Epidermal melanocyte (primary cell): ENCODE results near the gene MTERF2.
A peak's percentile ranks its signal among the peaks of the same experiment; 100 is the strongest.

Experiments used
- DNase-seq: peaks from one replicate; pipeline ENCODE4 v3.0.0; 2011; ENCODE audit warnings: low spot score; ENCODE audit not compliant: insufficient read length

Gene MTERF2

DNA sequence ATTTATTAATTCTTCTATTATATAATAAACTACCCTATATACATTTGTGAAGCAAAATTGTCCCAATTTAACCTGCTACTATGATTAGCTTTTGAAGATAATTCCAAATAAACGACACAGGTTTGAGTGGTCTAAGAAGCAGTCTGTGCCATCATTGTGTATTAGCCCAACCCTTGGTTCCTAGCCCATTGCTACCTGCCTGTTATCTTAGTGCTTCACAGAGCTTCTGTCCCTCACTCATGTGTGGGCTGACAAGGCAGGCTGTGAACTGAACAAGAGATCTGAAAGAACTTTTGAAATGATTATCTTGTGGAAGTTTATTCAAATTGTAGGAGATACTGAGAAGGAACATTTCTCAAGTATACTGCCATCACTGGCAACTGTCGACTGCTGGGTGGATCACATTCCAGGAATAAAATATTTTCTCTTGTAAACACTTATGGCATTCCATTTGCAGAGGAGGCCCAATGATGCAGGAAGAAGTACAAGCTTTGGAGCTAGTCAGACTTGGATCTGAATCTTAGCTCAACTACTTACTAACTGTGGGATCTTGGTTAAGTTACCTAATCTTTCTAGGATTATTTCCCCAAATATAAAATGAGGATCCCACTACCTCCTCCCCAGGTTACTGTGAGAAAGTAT lies 7.8 kb upstream of the MTERF2 start:
- peak; percentile 23 for DNase-seq

GRCh38 chr12:106987846-106988245 lies 900 bp upstream of the MTERF2 start:
- DNase-seq, result no peak

DNA sequence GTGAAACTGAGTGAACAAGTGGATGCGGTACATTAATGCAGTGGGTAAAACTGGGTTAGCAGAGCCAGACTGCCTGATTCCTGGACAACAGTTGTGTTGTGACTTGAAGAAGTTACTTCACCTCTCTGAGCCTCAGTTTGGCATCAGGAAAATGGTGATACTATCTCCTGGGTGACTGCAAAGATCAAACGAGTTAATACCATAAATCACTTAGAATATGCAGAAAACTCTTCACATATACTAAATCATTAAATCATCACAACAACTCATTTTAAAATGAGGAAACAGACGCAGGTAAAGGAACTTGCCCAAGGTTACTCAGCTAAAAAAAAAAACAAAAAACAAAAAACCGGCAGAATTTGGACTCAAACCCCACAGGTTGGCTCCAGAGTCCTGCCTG lies 811 bp downstream of the MTERF2 start:
- DNase-seq, result no peak

DNA sequence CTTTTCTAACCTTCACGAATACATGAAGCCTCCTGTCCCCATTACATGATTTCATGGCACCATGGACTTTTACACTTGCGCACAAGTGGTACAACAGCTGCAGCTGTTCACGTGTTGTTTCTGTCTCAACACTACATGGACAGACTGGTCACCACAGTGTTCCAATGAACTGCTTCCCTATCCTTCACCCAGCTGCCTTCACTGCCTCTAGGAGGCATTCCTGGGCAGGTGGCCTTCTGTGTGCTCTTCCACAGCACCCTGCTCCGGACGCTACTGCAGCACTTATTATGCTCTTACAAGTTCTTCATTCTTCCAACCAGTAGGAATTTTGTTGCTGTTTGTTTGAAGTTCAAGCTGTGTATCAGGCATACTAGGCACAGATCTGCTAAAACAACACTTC lies 1.5 kb downstream of the MTERF2 start:
- DNase-seq, result no peak

GRCh38 chr12:106984588-106985137 lies 2.3 kb downstream of the MTERF2 start:
- DNase-seq, result no peak

GRCh38 chr12:106982229-106982628 lies 4.7 kb downstream of the MTERF2 start:
- DNase-seq, result no peak

GRCh38 chr12:106981788-106982187 lies 5.2 kb downstream of the MTERF2 start:
- DNase-seq, result no peak

DNA sequence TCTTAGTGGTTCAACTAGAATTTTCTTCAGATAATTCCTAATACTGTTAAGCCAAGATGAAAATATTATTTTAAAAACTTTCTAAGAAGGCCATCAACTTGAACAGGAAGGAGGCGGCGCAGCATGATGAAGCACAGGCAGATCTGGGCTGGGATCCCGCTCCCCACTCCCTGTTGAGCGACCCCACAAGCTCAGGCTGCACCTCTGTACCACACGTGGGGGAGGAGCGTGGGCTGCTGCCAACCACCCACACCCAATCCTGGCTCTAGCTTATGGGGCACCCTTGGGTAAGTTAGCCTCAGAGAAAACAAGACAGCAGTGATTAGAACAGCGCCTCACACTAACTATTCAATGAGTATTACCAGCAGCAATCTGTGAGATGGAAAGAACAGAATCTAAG lies 6.0 kb downstream of the MTERF2 start:
- DNase-seq, result no peak

DNA sequence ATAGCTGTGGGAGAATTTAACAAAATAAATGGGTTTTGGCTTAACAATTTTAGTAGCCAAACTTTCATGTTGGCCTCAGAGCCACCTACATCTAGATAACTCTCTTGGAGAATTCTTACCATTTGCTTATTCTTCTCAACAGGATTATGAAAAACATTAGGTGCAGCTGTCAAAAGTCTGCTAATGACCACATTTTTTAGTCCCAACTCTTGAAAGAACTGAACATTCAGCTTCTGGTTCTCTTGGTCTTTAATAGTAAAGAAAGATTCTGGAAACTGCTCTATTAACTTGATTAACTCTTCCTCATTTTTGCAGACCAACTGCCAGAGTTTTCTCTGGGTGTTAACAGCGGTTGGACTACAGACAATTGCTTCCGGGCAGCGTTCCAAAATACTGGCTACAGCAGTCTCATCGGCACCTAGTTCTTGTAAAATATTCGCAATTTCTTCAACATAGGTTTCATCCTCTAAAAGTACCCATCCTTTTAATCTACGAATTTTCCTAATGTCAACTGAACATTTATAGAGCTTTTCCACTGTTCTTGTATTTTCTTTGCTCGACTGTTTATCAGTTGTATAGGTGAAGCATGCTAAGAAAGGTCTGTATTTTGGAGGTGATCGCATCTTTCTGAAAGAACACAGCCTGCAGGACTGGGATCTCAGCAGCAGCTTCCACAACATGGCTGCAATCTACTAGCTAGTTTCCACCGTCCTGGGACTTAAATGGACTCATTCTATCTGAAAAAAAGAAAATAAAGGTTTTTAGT lies 8.7 kb downstream of the MTERF2 start:
- no peak for DNase-seq

DNA sequence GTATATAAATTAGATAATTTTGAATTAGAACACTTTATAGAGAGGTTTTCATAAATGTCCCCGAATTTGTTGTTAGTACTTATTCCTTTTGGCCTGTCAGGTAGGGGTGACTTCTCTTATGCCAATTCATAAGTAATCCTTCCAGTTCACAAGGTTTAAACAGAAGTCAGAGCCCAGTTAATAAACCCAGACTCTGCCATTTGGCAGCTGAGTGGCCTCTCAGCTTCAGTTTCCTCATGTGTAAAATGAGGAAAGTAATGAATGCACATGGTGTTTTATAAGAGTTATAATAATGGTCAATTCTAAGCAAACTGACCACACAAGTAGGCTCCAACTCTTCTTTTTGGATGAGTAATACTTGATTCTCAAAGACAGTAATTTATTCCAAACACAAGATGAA lies 10.3 kb downstream of the MTERF2 start:
- no peak for DNase-seq

DNA sequence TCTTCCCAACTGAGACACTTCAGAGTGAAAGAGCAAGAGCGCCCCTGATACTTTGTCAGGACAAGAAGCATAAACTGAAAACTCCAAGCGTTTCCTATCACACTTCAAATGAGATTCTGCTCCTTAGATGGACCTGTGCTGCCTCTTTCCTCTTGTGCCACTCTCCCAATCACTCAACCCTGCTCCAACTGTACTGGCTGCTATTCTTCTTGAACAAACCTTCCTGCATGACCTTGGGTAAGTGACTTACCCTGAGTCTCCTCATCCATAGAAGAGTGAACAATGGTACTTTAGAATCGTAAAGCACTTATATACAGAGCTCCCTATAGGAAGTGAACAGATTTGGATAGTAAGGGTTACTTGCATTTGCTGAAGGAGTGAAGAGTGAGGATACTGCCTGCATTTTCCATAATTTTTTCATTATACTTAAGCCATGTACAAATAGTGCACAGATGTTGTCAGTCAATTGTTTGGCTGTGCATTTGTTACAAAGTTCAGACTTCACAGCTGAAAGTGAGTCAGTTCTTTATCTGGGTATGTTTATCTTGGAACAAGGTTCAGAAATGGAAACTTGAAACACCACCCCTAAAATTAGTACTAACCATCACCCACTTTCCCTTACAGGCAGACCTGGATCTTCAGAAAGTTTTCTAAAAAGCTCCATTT lies 10.8 kb downstream of the MTERF2 start:
- no peak for DNase-seq

DNA sequence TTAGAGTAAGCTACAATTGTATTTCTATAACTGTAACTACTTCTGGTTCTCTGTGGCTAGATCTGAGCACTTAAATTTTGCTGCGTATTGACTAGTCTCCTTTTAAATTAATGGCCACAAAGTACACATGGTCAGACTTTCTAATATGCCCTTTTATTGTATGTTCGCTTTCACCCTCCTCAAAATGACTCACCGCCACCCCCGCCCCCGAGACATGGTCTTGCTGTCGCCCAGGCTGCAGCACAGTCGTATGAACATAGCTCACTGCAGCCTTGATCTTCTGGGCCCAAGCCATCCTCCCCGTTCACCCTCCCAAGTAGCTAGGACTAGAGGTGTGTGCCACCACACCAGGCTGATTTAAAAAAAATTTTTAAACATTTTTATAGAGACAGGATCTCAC lies 11.8 kb downstream of the MTERF2 start:
- no peak for DNase-seq

DNA sequence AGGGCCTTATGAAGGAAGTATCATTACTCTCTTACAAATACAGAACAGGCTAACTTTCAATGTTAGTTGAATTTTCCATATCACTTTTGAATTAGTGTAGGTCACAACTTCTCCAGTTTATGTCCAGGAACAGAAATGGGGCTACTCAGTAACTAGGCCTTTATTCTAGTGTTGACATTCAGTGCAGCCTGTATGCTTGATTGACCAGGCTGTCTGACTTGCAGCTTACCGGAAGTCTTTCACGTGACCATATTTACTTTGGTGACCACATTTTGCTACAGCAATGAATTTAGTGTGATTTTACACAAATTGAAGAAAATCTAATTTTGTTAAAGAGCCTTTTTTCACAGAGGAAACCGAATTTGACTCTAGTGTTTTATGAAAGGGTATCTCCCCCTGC lies 12.4 kb downstream of the MTERF2 start:
- DNase-seq, result no peak

DNA sequence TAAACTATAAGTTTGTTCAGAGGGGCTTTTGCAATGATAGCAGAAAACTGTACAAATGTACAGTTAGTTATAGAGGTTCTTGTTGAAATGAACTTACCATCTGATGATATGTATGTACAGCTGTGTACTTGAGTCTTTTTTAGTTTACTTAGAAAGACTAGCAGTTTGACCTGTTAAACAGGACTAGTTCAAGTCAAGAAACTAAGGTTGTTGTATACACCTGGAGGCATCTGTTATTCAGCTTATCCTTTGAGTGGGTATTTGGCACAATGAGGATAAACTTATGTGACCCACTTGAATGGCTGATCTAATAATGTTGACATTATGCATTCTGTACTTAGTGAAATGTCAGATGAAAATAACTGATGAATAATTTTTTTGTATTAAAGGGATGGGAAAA lies 13.4 kb downstream of the MTERF2 start:
- no peak for DNase-seq

GRCh38 chr12:106971065-106971464 lies 15.9 kb downstream of the MTERF2 start:
- DNase-seq, result no peak

- DNase-seq, result no peak
Measured at GRCh38 chr12:106964526-106964925, 22.4 kb downstream of the MTERF2 start.

DNA sequence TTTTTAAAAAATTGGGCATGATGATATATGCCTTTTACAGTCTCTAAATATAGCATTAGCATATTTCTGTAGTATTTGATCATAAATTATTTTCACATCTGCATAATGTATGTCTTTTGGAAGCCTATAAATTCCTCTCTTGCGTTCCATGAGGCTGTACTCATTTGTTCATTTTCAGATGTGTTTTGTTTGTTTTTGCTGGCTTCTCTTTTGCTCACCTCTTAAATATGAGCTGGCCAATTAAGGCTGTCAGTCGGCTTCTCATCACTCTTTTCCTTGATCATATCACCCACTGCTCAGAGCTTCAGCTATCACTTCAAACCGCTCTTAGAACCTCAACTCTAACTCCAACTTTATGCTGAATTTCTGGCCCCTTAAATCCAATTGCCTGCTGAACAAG lies 24.7 kb downstream of the MTERF2 start:
- no peak for DNase-seq

DNA sequence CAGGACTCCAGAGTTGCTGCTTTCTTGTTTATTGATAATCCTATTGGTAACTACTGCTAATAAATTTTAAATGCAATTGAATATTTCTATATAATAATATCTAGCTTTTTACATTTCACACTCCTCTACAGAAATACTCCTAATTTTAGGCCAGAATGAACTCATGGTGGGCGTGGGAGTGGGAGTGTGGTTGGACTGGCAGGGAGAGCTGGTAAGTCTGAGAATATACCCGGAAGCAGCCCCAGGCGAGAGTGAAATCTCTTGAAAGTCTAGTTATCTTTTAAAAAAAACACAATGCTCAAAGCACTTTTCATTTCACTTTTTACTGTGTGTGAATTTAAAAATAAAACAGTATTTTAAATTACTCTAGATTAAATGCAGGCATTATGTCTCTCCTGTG lies 26.5 kb downstream of the MTERF2 start:
- DNase-seq, result no peak

GRCh38 chr12:106957583-106957982 lies 29.4 kb downstream of the MTERF2 start:
- DNase-seq, result no peak

GRCh38 chr12:106956048-106956578 lies 30.8 kb downstream of the MTERF2 start:
- peak; percentile 33 for DNase-seq

DNA sequence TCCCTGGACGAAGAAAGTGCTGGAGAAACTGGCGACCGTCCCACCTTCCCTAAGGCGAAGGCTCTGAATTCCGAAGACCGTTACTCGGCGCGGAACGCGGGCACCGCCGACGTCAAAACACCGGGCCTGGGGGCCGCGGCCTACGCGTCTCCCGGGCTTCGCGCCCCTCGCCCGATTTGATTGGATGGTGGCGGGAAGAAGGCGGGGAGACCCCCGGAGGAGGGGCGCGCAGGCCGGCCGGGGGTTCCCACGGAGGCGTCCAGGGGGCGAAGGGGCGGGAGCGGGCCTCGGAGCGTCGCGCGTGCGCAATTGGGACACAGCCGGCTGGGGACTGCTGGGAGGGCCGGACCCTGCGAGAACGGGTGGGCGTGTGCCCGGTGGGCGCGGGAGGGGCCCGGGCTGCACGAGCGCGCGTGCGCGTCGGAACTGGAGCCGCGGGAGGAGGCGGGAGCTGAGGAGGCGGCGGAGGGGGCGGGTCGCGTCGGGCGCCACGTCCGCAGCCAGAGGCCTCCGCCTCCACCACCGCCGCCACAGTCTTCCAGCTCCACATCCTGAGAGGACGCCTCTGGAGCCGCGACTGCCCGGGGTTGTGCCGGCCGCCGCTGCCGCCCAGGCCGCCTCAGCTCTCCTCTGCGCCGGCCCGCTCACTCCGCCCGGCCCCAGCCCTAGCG lies 31.4 kb downstream of the MTERF2 start, which contains the start of gene TMEM263:
TSS of gene TMEM263 (plus strand) at position 531 of the 671 bp plus-strand sequence. CDS start 11,210 bp downstream, outside the sequence.
- peak; percentile 84 for DNase-seq
